ENCODE data around the gene MAST2. TPM values are rescaled to one million over a fixed set of nuclear protein-coding genes. Genes with fewer than 3 reads are reported as not detected.

The MAST2 gene
- total and polyA plus RNA-seq, 9 of the 15 experiments (the other 6 are each of a cell fraction or from before 2014, with no cell fraction given) = 0.73 to 32.0 (median 17.8) TPM

DNA sequence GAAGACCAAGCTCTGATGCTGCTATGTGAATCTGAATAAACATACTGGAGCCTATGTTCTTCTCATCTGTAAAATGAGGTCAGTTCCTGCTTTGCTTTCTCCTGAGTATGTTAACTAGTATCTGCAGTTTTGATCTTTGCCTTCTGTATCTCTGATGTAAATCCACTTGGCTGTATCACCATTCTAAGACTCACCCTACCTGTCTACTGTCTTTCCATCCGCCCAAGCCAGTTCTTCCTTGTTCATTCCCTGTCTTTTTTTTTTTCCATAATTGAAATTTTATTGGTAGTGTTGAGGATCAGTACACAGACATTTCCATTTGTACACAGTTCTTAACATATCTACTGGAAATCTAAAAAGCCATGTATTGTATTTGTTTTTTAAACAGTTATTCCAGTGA lies 31.3 kb downstream of the MAST2 start:
- Histone ChIP-seq H3K9me1 (ENCODE audit: control insufficient read depth, insufficient read depth, low read length) (no peaks in the 10 kb centered on the region), H3K4me1 (replicated peaks in 1 of 2; ENCODE audit: control insufficient read depth in 2 of 2, insufficient read depth in 2 of 2, low read length in 2 of 2) (no peaks in the 10 kb centered on the region), H3K9me3 (replicated peaks; ENCODE audit: control insufficient read depth, insufficient read depth, low read depth, low read length) (no peaks in the 10 kb centered on the region), H2AFZ (ENCODE audit: low read depth, low read length) (no peak overlapping the region), H3K79me2 (ENCODE audit: control insufficient read depth, insufficient read depth, low read length) (no peaks in the 10 kb centered on the region), H3K27ac (ENCODE audit: extremely low read depth, low read depth, low read length) (no peak overlapping the region), H3K4me2 (ENCODE audit: insufficient read depth, low read length) (no peak overlapping the region), H3K36me3 (ENCODE audit: control insufficient read depth, insufficient read depth, low read length) (peaks cover 39% of the 10 kb centered on the region), H3K27me3 (ENCODE audit: control insufficient read depth in 2 of 2, insufficient read depth in 2 of 2, low read length in 2 of 2) (no peaks in the 10 kb centered on the region), H3K9ac (ENCODE audit: insufficient read depth in 1 of 2, low read depth in 2 of 2, low read length in 2 of 2) (no peak overlapping the region), H3K4me3 (no peak overlapping the region), H4K20me1 (replicated peaks; ENCODE audit: control insufficient read depth, insufficient read depth, low read length) (no peaks in the 10 kb centered on the region)
- ATAC-seq (no peak), FAIRE-seq (no peak), DNase-seq (ENCODE audit: extremely low read depth in 1 of 4, low spot score in 3 of 4) (no peak)
- intact Hi-C loops (cut with micrococcal nuclease) (no loop called here), in situ Hi-C loops (cut with MboI) (no loop called here)
- ChIA-PET POLR2A (interaction anchor here (1.4 kb wide), 1 partner anchor 9 kb away, joined by 3 read pairs; no protein-coding TSS in a partner anchor), CTCF (ENCODE audit: low intra/inter-chr PET ratio) (no interaction called here)
- BruUV-seq (replicated peaks) = no TSS peak
- 78% methylated on average over 1 of the region's 1 CpG for WGBS (ENCODE audit: insufficient coverage, low coverage, missing lambda C conversion rate)
- TF ChIP-seq ZBTB40 (IDR thresholded peaks at IDR 0.05) (peak; percentile 52; the same call in 1 of the 2 replicates), ZBTB40 (CRISPR knock-in tag; IDR thresholded peaks at IDR 0.05) (no peak), PRPF4 (IDR thresholded peaks at IDR 0.05; ENCODE audit: insufficient read depth, low read depth, low read length, poor library complexity, severe bottlenecking) (no peak)
